GM12875 (cell line): Measurements from ENCODE around the gene CASZ1.

Source experiments
- H3K4me3 ChIP-seq: one replicate; pipeline ENCODE4 v1.5.1; 2011; ENCODE audit warnings: low read depth, low read length, control low read depth
- TF ChIP-seq, protein P1 (sequence below): IDR thresholded peaks from 2 replicates; pipeline ENCODE4 v1.5.1; 2011; ENCODE audit warnings: low read depth, mild to moderate bottlenecking, control low read depth, inconsistent platforms, low read length, moderate library complexity, borderline replicate concordance; ENCODE audit not compliant: insufficient read depth

The CASZ1 gene

GRCh38 chr1:10679496-10680220 lies 116.8 kb downstream of the CASZ1 start:
- TF ChIP-seq, protein P1, sequence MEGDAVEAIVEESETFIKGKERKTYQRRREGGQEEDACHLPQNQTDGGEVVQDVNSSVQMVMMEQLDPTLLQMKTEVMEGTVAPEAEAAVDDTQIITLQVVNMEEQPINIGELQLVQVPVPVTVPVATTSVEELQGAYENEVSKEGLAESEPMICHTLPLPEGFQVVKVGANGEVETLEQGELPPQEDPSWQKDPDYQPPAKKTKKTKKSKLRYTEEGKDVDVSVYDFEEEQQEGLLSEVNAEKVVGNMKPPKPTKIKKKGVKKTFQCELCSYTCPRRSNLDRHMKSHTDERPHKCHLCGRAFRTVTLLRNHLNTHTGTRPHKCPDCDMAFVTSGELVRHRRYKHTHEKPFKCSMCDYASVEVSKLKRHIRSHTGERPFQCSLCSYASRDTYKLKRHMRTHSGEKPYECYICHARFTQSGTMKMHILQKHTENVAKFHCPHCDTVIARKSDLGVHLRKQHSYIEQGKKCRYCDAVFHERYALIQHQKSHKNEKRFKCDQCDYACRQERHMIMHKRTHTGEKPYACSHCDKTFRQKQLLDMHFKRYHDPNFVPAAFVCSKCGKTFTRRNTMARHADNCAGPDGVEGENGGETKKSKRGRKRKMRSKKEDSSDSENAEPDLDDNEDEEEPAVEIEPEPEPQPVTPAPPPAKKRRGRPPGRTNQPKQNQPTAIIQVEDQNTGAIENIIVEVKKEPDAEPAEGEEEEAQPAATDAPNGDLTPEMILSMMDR, result no peak

GRCh38 chr1:10678852-10679251 lies 117.6 kb downstream of the CASZ1 start:
- TF ChIP-seq, protein P1, result no peak
- H3K4me3 ChIP-seq, result no peak overlapping the region

More at GRCh38 chr1:10679496-10680220, 116.8 kb downstream of the CASZ1 start:
- H3K4me3 ChIP-seq, result no peak overlapping the region

GRCh38 chr1:10678402-10678801 lies 118.0 kb downstream of the CASZ1 start:
- TF ChIP-seq, protein P1, result no peak
- no peak overlapping the region for H3K4me3 ChIP-seq

GRCh38 chr1:10677491-10678391 lies 118.7 kb downstream of the CASZ1 start:
- H3K4me3 ChIP-seq, result no peak overlapping the region
- TF ChIP-seq, protein P1, result no peak

DNA sequence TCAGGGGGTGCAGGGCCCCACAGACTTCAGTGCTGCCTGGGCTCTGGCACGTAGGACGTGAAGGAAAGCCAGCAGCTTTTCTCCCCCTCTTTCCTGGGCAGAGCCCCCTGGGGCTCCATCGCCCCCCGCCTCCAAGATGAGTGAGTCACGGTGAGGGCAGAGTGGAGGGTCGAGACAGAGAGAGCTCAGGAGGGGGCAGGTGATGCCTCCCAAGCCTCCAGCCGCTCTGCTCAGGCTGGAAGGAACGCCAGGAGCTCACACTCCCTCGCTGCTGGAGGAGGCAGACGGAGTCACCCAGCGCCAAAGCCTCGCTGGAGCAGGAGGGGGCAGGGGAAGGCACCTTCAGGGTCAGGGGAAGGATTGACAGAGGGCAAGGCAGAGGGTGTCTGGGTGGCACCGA lies 119.5 kb downstream of the CASZ1 start:
- H3K4me3 ChIP-seq, result no peak overlapping the region
- TF ChIP-seq, protein P1, result no peak

GRCh38 chr1:10675813-10676212 lies 120.6 kb downstream of the CASZ1 start:
- TF ChIP-seq, protein P1, result no peak

More at GRCh38 chr1:10675813-10676212, 120.6 kb downstream of the CASZ1 start:
- no peak overlapping the region for H3K4me3 ChIP-seq
